HG03575 (cell line): Measurements from ENCODE around the gene HAND2.

Experiments
- ATAC-seq: cut with Tn5 transposase; IDR thresholded peaks from one replicate; pipeline ENCODE4 v1.9.1; 2021; ENCODE audit not compliant: unreplicated experiment, insufficient number of reproducible peaks, low FRiP score; ENCODE audit errors: extremely low read depth

Gene HAND2

GRCh38 chr4:173508386-173509035 lies 21.5 kb downstream of the HAND2 start:
- ATAC-seq: no peak

- no peak for ATAC-seq
Measured at GRCh38 chr4:173507471-173508385, 22.3 kb downstream of the HAND2 start.

GRCh38 chr4:173506597-173507211 lies 23.3 kb downstream of the HAND2 start:
- ATAC-seq: no peak

- ATAC-seq: peak; percentile 72
Measured at GRCh38 chr4:173505924-173506518, 24.0 kb downstream of the HAND2 start.

- no peak for ATAC-seq
Measured at GRCh38 chr4:173504181-173504503, 25.9 kb downstream of the HAND2 start.

GRCh38 chr4:173503330-173504180 lies 26.5 kb downstream of the HAND2 start:
- no peak for ATAC-seq

GRCh38 chr4:173502282-173502681 lies 27.7 kb downstream of the HAND2 start:
- ATAC-seq: no peak

- no peak for ATAC-seq
Measured at GRCh38 chr4:173501592-173502150, 28.4 kb downstream of the HAND2 start.

GRCh38 chr4:173500841-173501591 lies 29.0 kb downstream of the HAND2 start:
- no peak for ATAC-seq

- ATAC-seq: no peak
Measured at GRCh38 chr4:173499658-173500535, 30.1 kb downstream of the HAND2 start.

GRCh38 chr4:173498771-173499170 lies 31.3 kb downstream of the HAND2 start:
- no peak for ATAC-seq

- ATAC-seq: peak; percentile 33
Measured at GRCh38 chr4:173498023-173498422, 32.0 kb downstream of the HAND2 start.

- peak; percentile 86 for ATAC-seq
Measured at GRCh38 chr4:173494013-173494970, 35.7 kb downstream of the HAND2 start.

GRCh38 chr4:173493041-173493440 lies 37.0 kb downstream of the HAND2 start:
- ATAC-seq: no peak

- ATAC-seq: no peak
Measured at GRCh38 chr4:173492315-173492714, 37.7 kb downstream of the HAND2 start.
